GM23248 (cell line): Measurements from ENCODE around the gene SLC9C1.

Source experiments
- EZH2 ChIP-seq: fragments of 200-600 bp; sonication (generic); IDR thresholded peaks from 2 replicates; pipeline ENCODE4 v1.6.1; 2018; ENCODE audit warnings: antibody characterized with exemption, mild to moderate bottlenecking; ENCODE audit not compliant: insufficient read depth, poor library complexity, severe bottlenecking
- EZH2phosphoT487 ChIP-seq: fragments of 200-600 bp; sonication (generic); IDR thresholded peaks from 2 replicates; pipeline ENCODE4 v1.6.1; 2018; ENCODE audit warnings: antibody characterized with exemption, moderate library complexity, mild to moderate bottlenecking, low read depth; ENCODE audit not compliant: insufficient read depth

DNA sequence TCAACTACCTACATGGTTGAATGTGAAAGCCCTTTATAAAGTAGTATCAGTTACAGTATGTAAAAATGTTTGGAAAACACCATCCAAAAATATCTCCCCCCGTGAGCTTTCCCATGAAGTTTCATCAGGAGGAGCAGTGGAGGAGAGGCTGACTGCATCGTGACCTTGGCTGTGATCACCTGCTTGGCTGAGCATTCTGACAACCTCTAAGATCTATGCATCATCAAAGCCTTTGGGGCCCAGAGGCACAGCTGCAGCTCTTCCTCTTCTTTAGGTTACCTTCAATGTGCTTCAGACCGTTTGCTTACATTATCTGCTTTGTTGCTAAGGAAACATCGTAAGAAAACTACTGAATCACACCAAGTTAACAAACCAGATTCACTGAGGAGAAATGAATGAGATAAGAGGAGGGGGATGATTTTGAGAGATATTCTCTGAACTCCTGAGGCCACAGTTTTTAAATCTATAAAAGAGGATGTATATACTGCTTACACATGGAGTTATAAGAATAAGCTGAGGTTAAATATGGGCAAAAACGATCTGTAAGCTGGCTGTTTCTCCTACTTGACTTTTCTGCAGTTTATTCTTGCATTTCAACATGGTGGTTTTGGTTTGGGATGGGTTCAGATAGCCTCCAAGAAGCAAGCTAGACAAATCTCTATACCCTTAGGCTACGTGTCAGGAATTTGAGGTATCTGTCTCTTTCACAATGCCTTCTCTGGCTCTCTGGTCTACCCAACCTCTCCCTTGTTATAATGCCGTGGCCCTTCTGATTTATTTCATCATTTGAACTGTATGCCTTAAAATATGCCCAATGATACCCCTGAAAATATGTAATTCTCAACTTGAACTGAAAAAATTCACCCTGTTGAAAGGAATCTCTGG lies 164.9 kb downstream of the SLC9C1 start:
- TF ChIP-seq EZH2phosphoT487 (no peak), EZH2 (no peak)
